GM12874 (cell line): Measurements from ENCODE around the gene SYT1.

ENCODE experiments used
- CTCF ChIP-seq: IDR thresholded peaks from 2 replicates; pipeline ENCODE4 v1.5.1; 2011; ENCODE audit warnings: low read depth, mild to moderate bottlenecking, control low read depth, low read length, moderate library complexity; ENCODE audit not compliant: insufficient read depth

SYT1 gene

GRCh38 chr12:78929075-78929418 is 64.5 kb downstream of the SYT1 start:
- TF ChIP-seq CTCF, result no peak

- no peak for TF ChIP-seq CTCF
Observed at GRCh38 chr12:78931466-78931990, 67.0 kb downstream of the SYT1 start.

- TF ChIP-seq CTCF, result no peak
Observed at GRCh38 chr12:78933014-78933413, 68.4 kb downstream of the SYT1 start.

GRCh38 chr12:78938341-78939084 is 73.9 kb downstream of the SYT1 start:
- no peak for TF ChIP-seq CTCF

GRCh38 chr12:78949532-78949931 is 85.0 kb downstream of the SYT1 start:
- TF ChIP-seq CTCF, result no peak

- TF ChIP-seq CTCF, result no peak
Observed at GRCh38 chr12:78951803-78952551, 87.4 kb downstream of the SYT1 start.

GRCh38 chr12:78952552-78952929 is 88.0 kb downstream of the SYT1 start:
- no peak for TF ChIP-seq CTCF
